Mesenteric fat pad (tissue), 1 donor: ENCODE data around the gene MAP7D3. TPM values are rescaled to one million over a fixed set of nuclear protein-coding genes. Genes with fewer than 3 reads are reported as not detected.
"Not testable (repeated sequence)": the region's sequence is repeated elsewhere in the genome, so short reads cannot be mapped to it uniquely, and the experiment has no call there.

Experiments
- DNase-seq: peaks from one replicate; pipeline ENCODE4 v3.0.0-alpha.2; 2020; ENCODE audit warnings: low spot score
- total RNA-seq: library from RNA; stranded (reverse); fragmentation: NEBNext Ultra II Directional; extraction: Animal tissue kit (Norgen Biotek cat#: 25700); gene quantifications from one replicate; pipeline ENCODE4 v1.2.1, GENCODE V29; 2021
- donor health status: DM: yes; HTN: yes; CAD: no.

The MAP7D3 gene
- total RNA-seq, 1 donor from 2014 or later: 30.0 TPM

DNA sequence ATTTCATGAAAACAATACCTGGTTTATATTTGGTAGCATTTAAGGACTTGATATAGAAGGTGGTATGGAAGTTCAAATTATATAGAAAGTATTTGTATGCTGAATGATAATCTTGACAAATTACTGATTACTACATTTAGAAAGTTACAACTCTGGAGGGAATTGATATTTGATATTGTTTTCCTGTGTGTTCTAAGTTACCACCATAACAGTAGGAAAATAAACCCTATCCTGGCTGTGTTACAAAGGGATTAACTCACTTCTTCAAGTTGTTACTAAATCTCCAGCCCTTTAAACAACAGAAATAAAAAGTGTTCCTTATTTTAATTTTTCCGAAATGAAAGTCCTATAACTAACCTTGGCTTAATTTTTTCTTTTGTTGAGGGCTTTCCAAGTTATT lies 67.3 kb downstream of the MAP7D3 start:
- DNase-seq: no peak

DNA sequence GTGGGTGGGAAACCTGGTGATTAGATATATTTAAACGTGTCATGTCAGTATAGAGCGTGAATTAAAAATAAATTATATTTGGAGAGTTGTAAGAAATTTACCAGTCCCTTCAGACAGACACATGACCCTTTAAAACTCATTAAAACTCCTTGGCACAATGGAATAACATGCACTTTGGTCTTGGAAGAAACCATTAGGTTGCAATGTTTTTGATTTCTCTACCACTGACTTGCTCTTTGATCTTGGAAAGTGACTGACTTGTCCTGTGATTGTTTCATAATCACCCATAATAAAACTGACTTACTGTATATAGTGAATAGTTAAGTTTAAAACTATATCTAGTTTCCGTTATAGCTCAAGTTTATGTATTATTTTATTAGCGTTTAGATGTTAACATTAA lies 68.0 kb downstream of the MAP7D3 start:
- DNase-seq: no peak

DNA sequence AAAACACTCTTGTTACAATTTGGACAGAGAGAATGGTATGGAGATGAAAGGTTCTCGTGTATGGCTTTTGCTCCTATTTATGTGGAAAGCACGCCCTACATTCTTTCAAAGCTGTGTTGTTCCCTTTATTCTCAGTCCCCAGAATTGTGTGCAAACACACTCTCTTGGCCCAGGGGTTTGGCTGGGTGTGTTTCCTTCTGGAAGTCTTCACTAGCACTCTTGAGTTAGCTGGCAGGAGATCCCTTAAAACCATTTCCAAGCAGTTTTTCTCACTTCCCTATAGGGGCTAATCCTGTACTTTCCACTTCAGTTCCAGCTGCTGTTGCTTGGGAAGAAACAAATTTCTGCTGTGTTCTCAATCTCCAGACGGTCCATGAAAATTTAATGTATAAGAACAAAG lies 68.8 kb downstream of the MAP7D3 start:
- DNase-seq: no peak

DNA sequence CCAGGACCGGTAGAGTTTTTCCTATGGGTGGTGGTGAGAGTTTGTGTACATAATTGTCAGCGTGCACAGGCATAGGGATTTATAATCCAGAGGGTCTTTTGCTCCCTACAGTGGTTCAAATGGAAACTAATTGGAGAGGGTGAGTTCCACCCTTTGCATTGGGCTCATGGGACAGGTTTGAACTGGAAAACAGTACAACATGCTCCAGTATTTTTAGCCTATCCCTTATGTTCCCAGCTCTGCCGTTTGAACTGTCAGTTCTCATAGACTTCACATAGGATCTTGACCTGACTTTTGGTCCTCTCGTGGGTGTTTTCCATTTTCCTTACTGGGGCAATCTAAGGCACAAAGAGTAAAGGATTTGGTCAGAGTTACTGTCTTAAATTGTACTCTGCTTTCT lies 72.1 kb downstream of the MAP7D3 start:
- no peak for DNase-seq

DNA sequence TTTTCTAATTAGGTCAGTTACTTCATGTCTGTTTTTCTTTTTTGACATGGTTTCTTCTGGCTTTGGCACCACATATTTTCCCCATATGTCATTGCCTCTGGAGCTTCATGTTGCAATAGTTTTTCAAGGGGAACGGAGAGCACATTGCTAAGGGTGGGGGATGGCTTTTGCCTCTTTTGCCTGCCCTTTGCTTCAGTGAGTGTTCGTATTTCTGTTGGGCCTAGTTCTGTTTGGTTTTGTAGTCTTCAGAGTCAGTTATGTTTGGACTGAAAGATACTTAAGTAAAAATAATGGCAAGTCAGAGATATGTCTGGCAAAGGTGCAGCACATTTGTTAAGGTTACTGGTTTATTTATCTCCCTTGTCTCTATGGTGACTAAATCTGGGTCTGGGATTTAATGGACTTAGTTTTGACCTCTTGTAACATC lies 74.8 kb downstream of the MAP7D3 start:
- DNase-seq: no peak

DNA sequence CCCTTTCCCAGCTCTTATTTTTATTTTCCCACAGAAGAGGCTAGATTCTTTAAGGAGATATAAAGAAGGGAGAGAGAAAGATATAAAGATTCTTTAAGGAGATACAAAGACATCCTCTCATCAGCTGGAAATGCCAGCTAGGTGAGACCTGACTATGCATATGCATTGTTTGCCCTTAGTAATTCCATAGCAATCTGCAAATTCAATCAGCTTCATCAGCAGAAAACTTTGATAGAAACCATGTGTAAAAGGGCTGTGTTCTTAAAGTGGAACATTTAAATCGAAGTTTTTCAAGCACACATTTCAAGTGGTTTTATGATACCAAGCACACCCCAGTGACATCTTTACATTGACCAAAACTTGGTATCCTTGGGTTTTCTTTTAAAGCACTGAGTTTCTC lies 79.8 kb downstream of the MAP7D3 start:
- DNase-seq: no peak

DNA sequence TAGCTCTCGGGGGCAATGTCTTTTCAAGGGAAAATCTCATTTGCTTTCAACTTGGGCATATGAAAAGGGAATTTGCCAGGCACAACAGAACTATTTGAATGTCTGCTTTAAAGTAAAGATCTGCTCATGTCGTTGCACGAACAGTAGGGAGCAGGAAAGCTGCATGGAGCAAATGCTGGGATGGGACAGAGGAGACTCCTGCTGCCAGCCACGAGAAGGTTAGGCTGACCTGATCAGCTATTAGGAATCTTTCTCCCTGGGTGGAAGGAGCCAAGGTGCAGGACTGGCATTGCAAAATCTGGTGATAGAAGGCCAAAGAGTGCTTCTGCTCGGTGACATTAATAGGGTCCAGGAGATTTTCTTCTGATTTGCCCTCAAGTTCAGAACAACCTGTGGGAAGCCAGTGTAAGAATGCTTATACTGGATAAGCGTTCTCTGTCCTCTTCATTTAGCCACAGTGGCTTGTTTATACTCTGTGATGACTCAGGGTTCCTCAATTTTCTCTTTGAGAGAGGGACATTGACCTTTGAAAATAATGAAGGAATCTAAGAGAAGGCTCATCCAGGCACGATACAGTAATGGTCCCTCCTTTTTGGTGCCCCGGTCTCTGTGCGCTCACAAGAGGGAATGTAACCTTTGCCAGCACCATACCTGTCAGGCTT lies 80.9 kb downstream of the MAP7D3 start:
- DNase-seq: no peak

DNA sequence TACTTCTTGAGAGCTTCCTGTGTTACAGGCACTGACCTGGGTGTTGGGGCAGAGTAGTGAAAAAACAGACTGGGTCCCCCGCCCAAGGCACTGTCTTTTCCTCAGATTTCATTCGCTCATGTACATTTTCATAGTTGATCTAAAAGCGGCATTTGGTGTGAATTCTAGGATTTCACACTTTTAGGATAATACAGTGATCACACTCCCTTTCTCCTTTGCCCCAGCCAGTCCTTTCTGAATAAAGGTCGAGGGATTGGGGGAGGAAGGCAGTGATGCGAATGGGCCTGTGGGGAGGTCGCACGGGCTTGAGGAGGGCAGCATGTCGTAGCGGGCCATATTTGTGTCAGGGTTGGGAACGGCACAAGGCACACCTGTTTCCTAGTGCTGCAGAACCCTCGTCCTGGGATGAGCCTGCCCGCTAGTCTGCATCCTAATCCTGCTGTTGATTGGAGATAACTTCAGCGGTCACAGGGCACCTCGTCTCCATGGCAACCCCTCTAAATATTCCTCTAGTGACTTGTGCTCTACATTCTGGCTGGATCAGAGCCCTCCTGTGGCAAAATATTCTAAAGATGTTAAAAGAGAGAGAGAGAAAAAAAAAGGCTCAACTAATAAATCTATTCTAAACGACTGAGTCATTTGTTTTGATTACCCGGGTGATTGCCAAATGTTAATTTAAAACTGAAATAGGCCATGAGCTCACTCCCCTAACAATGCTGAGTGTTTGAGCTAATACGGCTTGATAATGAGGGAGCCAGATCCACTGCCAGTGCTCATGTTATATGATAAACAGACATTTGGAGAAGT lies 82.1 kb downstream of the MAP7D3 start:
- DNase-seq: no peak

DNA sequence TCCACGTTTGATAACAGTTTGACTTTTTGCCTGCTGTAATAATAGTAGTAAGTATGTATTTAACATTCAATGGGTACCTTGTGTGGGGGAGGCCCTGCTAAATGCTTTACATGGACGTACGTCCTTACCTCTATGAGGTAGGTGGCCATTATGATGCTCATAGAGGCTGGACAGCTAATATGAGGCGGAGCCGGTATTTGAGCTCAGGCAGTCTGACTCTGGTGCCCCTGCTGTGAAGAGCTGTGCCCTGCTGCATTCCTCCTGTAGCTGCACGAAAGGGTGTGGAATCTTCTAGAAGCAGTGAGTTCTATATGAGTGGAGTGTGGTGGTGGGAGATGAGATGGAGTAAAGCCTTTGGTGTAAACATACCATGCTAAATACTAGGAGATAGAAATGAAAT lies 83.2 kb downstream of the MAP7D3 start:
- not testable (repeated sequence) for DNase-seq

DNA sequence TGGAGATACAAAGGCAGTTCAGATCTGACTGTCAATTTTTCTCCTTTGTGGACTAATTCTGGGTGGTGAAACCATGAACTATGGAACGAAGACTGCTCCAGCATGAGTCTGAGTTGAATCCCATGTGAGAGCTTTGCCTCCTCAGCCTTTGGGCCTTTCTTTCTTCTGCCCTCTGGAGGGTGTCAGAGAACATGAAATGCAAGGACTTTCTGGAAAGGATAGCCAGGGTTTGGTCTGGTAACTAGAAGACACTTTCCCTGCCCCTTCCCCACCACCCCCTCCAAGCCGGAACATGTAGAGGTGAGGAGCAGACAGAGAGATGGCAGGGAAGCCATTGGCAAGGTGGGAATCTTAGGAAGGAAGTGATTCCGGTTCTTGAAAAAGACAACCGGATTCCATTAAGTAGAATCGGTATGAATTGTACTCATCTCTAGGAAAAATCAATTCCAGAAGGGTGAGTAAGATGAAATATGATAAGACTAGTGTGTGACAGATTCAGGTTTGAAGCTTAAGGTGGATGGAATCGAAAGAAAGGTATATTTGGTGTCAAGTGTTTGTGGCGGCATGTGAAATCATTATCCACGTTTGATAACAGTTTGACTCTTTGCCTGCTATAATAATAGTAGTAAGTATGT lies 84.9 kb downstream of the MAP7D3 start:
- no peak for DNase-seq

DNA sequence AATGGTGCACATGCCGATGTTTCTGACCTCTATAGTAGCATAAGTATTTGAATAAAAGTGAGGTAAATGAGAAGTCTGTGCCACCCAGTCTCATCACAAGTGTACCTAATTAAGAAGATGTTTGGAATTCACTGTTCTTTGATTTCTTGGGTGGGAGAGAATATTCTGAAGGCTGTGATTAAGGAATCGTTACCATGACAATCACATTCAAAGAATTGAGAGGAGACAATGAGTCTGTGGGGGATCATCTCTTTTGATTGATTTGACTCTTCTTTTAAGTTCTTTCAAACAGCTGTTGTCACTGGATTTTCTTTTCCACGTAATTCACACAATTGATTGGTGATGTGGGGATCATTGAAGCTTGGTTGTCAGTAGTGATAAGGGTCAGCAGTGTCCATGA lies 85.8 kb downstream of the MAP7D3 start:
- no peak for DNase-seq

DNA sequence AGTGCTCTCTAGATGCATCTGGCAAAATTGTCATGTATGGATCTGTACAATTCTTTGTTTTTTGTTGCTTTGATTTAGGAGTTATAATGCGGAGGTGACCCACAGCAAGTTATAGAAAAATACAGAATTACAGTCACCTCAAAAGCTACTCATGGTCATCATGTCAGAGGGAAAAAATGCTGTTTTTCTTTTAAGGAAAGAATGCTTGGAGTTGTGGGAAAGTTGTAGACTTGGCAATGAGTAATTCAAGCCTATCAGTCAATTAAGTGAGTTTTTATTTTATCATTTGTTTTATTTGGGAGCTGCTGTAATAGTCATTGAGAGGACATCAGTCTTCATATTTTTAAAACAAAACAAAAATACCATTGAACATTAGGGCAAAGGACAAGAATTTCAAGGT lies 87.5 kb downstream of the MAP7D3 start:
- no peak for DNase-seq

Other genes with a start within 250 kb of the MAP7D3 start
- 3,576 TPM for gene FHL1, start 103.9 kb downstream of the MAP7D3 start, total RNA-seq
- 0.67 TPM for gene ADGRG4, start 49.6 kb upstream of the MAP7D3 start, total RNA-seq
- not detected for gene BRS3, start 236.5 kb upstream of the MAP7D3 start, total RNA-seq
- gene HTATSF1, start 246.2 kb upstream of the MAP7D3 start, total RNA-seq: 34.2 TPM